Naive thymus-derived CD4-positive, alpha-beta T cell (primary cell): ENCODE data around the gene SBSN. TPM values are rescaled to one million over a fixed set of nuclear protein-coding genes. Genes with fewer than 3 reads are reported as not detected.

ENCODE experiments used
- ATAC-seq: fragments of 150-1000 bp; cut with Tn5 transposase; 2 replicates; pipeline ENCODE4 v1.10.0; 2021; ENCODE audit warnings: mild to moderate bottlenecking, moderate library complexity
- CTCF ChIA-PET: fragments of 350-600 bp; sonication (Branson Sonifier 250); formaldehyde crosslinking; loops from one replicate; lab custom pipeline; 2021; ENCODE audit warnings: antibody characterized with exemption; lab: Charles Lee
- POLR2A ChIA-PET: fragments of 350-600 bp; sonication (Branson Sonifier 250); formaldehyde crosslinking; loops from one replicate; lab custom pipeline; 2021; ENCODE audit warnings: antibody characterized with exemption, inconsistent platforms; lab: Charles Lee
- DNase-seq, 9 donors: peaks; one replicate each; pipeline versions ENCODE4 v3.0.0 to v3.0.0-alpha.2; 2020 to 2022; ENCODE audit warnings: mixed read lengths in 1 of 9
- H3K27ac ChIP-seq: one replicate; pipeline ENCODE4 v1.7.0; 2013; ENCODE audit warnings: mild to moderate bottlenecking, low read depth, low read length, moderate library complexity
- H3K27me3 ChIP-seq, 2 donors: one replicate each; pipeline ENCODE4 v1.7.0; 2013; ENCODE audit warnings: low read length in 2 of 2, mild to moderate bottlenecking in 2 of 2, moderate library complexity in 2 of 2; ENCODE audit not compliant: control insufficient read depth in 2 of 2, insufficient read depth in 2 of 2
- H3K36me3 ChIP-seq, 3 experiments: 1 replicate in 2 of 3; 2 replicates in 1 of 3; pipeline ENCODE4 v1.7.0; 2013; ENCODE audit warnings: low read length in 3 of 3, mild to moderate bottlenecking in 3 of 3, moderate library complexity in 1 of 3; ENCODE audit not compliant: insufficient read depth in 3 of 3, control insufficient read depth in 2 of 3
- H3K4me1 ChIP-seq, 2 donors: one replicate each; pipeline ENCODE4 v1.7.0; 2013; ENCODE audit warnings: low read length in 2 of 2, mild to moderate bottlenecking in 2 of 2, moderate library complexity in 1 of 2; ENCODE audit not compliant: control insufficient read depth in 2 of 2, insufficient read depth in 2 of 2
- H3K4me3 ChIP-seq: 2 replicates; pipeline ENCODE4 v1.7.0; 2013; ENCODE audit warnings: mild to moderate bottlenecking, low read length
- H3K9me3 ChIP-seq, 3 experiments: 1 replicate in 2 of 3; 2 replicates in 1 of 3; pipeline ENCODE4 v1.7.0; 2013; ENCODE audit warnings: low read length in 3 of 3; ENCODE audit not compliant: control insufficient read depth in 2 of 3
- H3K27ac Mint-ChIP-seq, 9 donors: one replicate each; pipeline ENCODE4 v1.8.0; 2020 to 2022; ENCODE audit warnings: mixed read lengths in 9 of 9, mild to moderate bottlenecking in 8 of 9, moderate library complexity in 5 of 9, inconsistent platforms in 2 of 9
- H3K27me3 Mint-ChIP-seq, 5 donors: one replicate each; pipeline ENCODE4 v1.8.0; 2021 to 2022; ENCODE audit warnings: mixed read lengths in 5 of 5, mild to moderate bottlenecking in 1 of 5
- H3K36me3 Mint-ChIP-seq, 5 donors: one replicate each; pipeline ENCODE4 v1.8.0; 2020 to 2022; ENCODE audit warnings: mixed read lengths in 5 of 5, mild to moderate bottlenecking in 3 of 5, inconsistent platforms in 1 of 5
- H3K4me1 Mint-ChIP-seq, 7 donors: one replicate each; pipeline ENCODE4 v1.8.0; 2020 to 2022; ENCODE audit warnings: mixed read lengths in 7 of 7, mild to moderate bottlenecking in 3 of 7, inconsistent platforms in 1 of 7
- H3K4me3 Mint-ChIP-seq, 10 donors: one replicate each; pipeline ENCODE4 v1.8.0; 2020 to 2022; ENCODE audit warnings: mild to moderate bottlenecking in 10 of 10, mixed read lengths in 10 of 10, moderate library complexity in 6 of 10, inconsistent platforms in 2 of 10
- H3K9me3 Mint-ChIP-seq, 11 donors: one replicate each; pipeline ENCODE4 v1.8.0; 2020 to 2022; ENCODE audit warnings: mixed read lengths in 11 of 11, mild to moderate bottlenecking in 4 of 11, inconsistent platforms in 1 of 11, moderate library complexity in 1 of 11
- intact Hi-C, 2 donors: fragments of 100-400 bp; cut with micrococcal nuclease; formaldehyde crosslinking; loops; one replicate each; pipeline ENCODE4 v1.15.1; 2023
- polyA plus RNA-seq, 2 donors: library from polyadenylated mRNA; unstranded; fragments of 300-500 nt; fragmentation: Illumina TruSeq; gene quantifications; one replicate each; pipeline ENCODE4 v1.2.3, GENCODE V29; 2021
- total RNA-seq, 6 experiments: library from RNA in 5 of 6; stranded (reverse) in 5 of 6; gene quantifications; 1 replicate in 5 of 6; 2 replicates in 1 of 6; pipeline ENCODE4 v1.2.3 and lab custom pipeline; 2021 to 2026

The SBSN gene
- total and polyA plus RNA-seq, 7 experiments from 2014 or later, result not detected

DNA sequence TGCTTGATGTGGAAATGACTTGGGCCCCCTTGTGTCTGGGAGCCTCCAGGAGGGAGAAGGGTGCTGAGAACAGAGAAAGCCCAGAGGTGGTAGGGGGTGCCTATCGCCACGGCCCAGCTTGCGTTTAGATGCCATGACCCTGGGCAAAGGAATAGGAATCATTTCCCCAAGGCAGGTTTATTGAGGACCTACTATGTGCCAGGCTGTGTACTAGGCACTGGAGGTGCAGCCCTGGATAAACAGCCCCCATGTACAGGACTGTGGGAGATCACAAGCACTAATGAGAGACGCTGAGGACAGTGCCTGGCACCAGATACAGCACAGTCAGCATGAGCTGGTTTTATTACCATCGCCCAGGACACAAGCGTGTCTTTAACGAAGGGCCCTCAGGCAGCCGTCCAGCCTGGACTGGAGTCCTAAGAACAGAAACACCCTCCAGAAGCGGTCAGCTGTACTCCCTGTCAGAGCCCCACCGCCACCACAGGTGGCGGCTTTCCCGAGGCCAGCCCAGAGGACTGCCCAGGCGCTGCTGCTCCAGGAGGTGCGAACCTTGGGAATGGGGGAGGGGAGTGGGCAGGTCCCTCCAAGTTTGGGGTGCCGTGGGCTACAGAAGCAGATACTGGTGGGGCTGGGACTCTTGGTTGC lies 21.9 kb upstream of the SBSN start:
- ATAC-seq, result no peak
- Histone ChIP-seq H3K36me3 (peaks cover 0 to 20% (median 0%) of the 10 kb centered on the region in 3 experiments), H3K4me3 (no peak overlapping the region), H3K9me3 (no peaks in the 10 kb centered on the region), H3K27me3 (no peaks in the 10 kb centered on the region), H3K4me1 (peaks cover 11 to 13% of the 10 kb centered on the region in 2 donors), H3K27ac (no peak overlapping the region)
- H3K4me1 Mint-ChIP-seq, result peaks cover 17 to 31% (median 28%) of the 10 kb centered on the region in 7 donors
- no peak overlapping the region for H3K4me3 Mint-ChIP-seq
- no peak for DNase-seq
- no peaks in the 10 kb centered on the region for H3K9me3 Mint-ChIP-seq
- no peak overlapping the region for H3K27ac Mint-ChIP-seq
- peaks cover 0 to 4% (median 0%) of the 10 kb centered on the region in 5 donors for H3K36me3 Mint-ChIP-seq
- no peaks in the 10 kb centered on the region for H3K27me3 Mint-ChIP-seq
- intact Hi-C loops, result loop anchor here (1.0 to 5.0 kb wide), 6 partner anchors 42 to 167 kb away; no protein-coding TSS in a partner anchor
- POLR2A ChIA-PET, result no interaction called here
- CTCF ChIA-PET, result interaction anchor here (0.6 to 1.0 kb wide), 3 partner anchors 27 to 142 kb away, joined by 3 to 4 read pairs (median 3); partner anchors contain the start of gene COX6B1

- CTCF ChIA-PET, result interaction anchor here (0.6 to 1.4 kb wide), 6 partner anchors 17 to 143 kb away, joined by 3 to 5 read pairs (median 3); partner anchors contain the start of gene COX6B1
- Mint-ChIP-seq H3K4me3 (peak overlapping the region in 6 of 10 donors; percentile 1 to 78 (median 22)), H3K4me1 (peaks cover 24 to 38% (median 34%) of the 10 kb centered on the region in 7 donors), H3K36me3 (peaks cover 0 to 8% (median 0%) of the 10 kb centered on the region in 5 donors), H3K27me3 (no peaks in the 10 kb centered on the region), H3K9me3 (no peaks in the 10 kb centered on the region), H3K27ac (peak overlapping the region in 6 of 9 donors; percentile 6 to 57 (median 28))
- ATAC-seq (peak; percentile 30), DNase-seq (peak; percentile 32 to 73 (median 59))
- H3K27ac ChIP-seq, result no peak overlapping the region
- H3K36me3 ChIP-seq, result peaks cover 0 to 20% (median 0%) of the 10 kb centered on the region in 3 experiments
- intact Hi-C loops, result loop anchor here (1.0 to 5.0 kb wide), 6 partner anchors 43 to 168 kb away; no protein-coding TSS in a partner anchor
- POLR2A ChIA-PET, result interaction anchor here (1.1 kb wide), 1 partner anchor 79 kb away, joined by 4 read pairs; no protein-coding TSS in a partner anchor
- no peak overlapping the region for H3K4me3 ChIP-seq
- H3K9me3 ChIP-seq, result no peaks in the 10 kb centered on the region
- peaks cover 13 to 16% of the 10 kb centered on the region in 2 donors for H3K4me1 ChIP-seq
- H3K27me3 ChIP-seq, result no peaks in the 10 kb centered on the region
Observed at GRCh38 chr19:35549174-35549788, 21.2 kb upstream of the SBSN start.

GRCh38 chr19:35546532-35546931 lies 18.4 kb upstream of the SBSN start:
- Histone ChIP-seq H3K27ac (peak overlapping the region; percentile 84), H3K4me1 (peaks cover 13 to 16% of the 10 kb centered on the region in 2 donors), H3K4me3 (peak overlapping the region; percentile 78), H3K9me3 (no peaks in the 10 kb centered on the region), H3K27me3 (no peaks in the 10 kb centered on the region), H3K36me3 (peaks cover 0 to 20% (median 0%) of the 10 kb centered on the region in 3 experiments)
- peaks cover 27 to 39% (median 35%) of the 10 kb centered on the region in 7 donors for H3K4me1 Mint-ChIP-seq
- ChIA-PET POLR2A (interaction anchor here (0.6 kb wide), 2 partner anchors 226 to 868 kb away, joined by 3 read pairs; no protein-coding TSS in a partner anchor), CTCF (no interaction called here)
- no peak for ATAC-seq
- peaks cover 0 to 8% (median 0%) of the 10 kb centered on the region in 5 donors for H3K36me3 Mint-ChIP-seq
- H3K9me3 Mint-ChIP-seq, result no peaks in the 10 kb centered on the region
- H3K4me3 Mint-ChIP-seq, result peak overlapping the region; percentile 79 to 93 (median 89)
- H3K27ac Mint-ChIP-seq, result peak overlapping the region in 8 of 9 donors; percentile 25 to 92 (median 80)
- intact Hi-C loops, result loop anchor here (5.0 kb wide), 2 partner anchors 46 to 146 kb away; no protein-coding TSS in a partner anchor
- DNase-seq, result no peak
- H3K27me3 Mint-ChIP-seq, result no peaks in the 10 kb centered on the region

DNA sequence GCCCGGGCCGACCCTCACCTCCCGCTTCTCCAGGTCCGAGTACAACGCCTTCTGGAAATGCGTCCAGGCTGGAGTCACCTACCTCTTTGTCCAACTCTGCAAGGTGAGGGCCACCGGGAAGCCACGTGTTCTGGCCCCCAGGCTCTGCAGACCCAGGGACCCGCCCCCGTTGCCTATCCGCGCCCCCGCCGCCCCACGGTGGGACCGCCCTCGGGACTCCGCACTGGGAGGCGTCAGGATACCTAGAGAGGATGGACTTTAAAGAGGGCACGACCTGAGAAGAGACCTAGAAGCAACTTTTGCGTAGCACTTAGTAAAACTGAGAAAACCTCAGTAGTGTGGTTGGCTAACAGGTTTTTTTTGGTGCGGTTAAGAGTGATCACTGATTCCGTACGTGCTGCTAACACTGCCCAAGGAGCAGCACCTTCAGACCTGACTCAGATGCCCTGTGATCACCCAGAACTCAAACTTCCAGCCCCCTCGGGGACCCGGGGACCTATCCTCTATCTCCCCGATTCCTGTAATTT lies 17.8 kb upstream of the SBSN start:
- Histone ChIP-seq H3K36me3 (peaks cover 0 to 17% (median 0%) of the 10 kb centered on the region in 3 experiments), H3K9me3 (no peaks in the 10 kb centered on the region), H3K4me1 (peaks cover 13 to 16% of the 10 kb centered on the region in 2 donors), H3K4me3 (peak overlapping the region; percentile 78), H3K27ac (peak overlapping the region; percentile 84), H3K27me3 (no peaks in the 10 kb centered on the region)
- peak; percentile 65 for ATAC-seq
- ChIA-PET CTCF (no interaction called here), POLR2A (no interaction called here)
- intact Hi-C loops, result loop anchor here (1.0 to 5.0 kb wide), 9 partner anchors 46 to 385 kb away; partner anchors contain the start of genes HAUS5 (in 2 of the 2) and COX6B1 (in 1 of the 2)
- Mint-ChIP-seq H3K9me3 (no peaks in the 10 kb centered on the region), H3K27ac (peak overlapping the region; percentile 25 to 92 (median 82)), H3K36me3 (peaks cover 0 to 8% (median 0%) of the 10 kb centered on the region in 5 donors), H3K27me3 (no peaks in the 10 kb centered on the region), H3K4me1 (peaks cover 27 to 39% (median 35%) of the 10 kb centered on the region in 7 donors), H3K4me3 (peak overlapping the region; percentile 79 to 93 (median 89))
- DNase-seq, result peak in 3 of 9 donors; percentile 15 to 77 (median 41)

DNA sequence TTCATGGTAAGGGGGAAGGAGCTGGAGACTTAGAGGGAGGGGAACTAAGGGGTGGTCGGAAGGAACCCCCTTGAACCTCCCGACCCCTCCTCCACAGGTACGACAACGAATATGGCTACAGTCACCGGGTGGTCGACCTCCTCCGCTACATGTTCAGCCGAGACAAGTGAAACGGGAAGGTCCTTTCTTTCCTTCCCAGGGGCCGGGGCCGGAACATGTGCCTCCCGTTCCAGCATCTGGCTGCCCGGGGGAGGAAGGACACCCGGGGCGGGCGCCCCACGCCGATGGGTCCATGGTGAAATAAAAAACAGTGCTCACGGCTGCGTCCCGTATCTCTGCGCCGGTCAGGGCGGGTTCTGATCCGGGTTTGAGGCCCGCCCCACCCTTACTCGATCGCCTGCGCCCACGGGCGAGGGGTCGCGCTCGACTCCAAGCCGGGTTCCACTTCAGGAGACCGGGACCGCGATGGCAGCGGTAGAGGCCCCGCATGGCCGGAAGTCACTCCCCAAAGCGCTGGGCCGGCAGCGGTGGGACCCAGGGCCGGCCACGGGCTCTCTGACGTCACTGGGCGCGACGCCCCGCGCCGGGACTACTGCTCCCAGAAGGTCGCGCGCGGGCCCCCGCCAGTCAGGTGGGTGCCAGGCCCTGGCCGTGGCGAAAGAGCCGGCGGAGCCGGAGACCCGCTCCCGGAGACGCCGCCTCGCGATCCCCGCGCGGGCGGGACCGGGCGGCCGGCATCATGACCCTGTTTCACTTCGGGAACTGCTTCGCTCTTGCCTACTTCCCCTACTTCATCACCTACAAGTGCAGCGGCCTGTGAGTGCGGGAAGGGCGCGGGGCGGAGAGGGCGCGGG lies 17.1 kb upstream of the SBSN start, which contains the start of gene TMEM147:
TSS of gene TMEM147 (plus strand) at position 626 of the 854 bp plus-strand sequence. CDS start at position 740, 114 bp downstream.
- H3K4me1 Mint-ChIP-seq, result peaks cover 27 to 41% (median 38%) of the 10 kb centered on the region in 7 donors
- peak; percentile 60 to 90 (median 69) for DNase-seq
- peaks cover 0 to 8% (median 0%) of the 10 kb centered on the region in 5 donors for H3K36me3 Mint-ChIP-seq
- no peaks in the 10 kb centered on the region for H3K27me3 Mint-ChIP-seq
- H3K27me3 ChIP-seq, result no peaks in the 10 kb centered on the region
- peak within 1 kb of the TSS; percentile 84 for H3K27ac ChIP-seq
- no peaks in the 10 kb centered on the region for H3K9me3 Mint-ChIP-seq
- peaks cover 0 to 13% (median 0%) of the 10 kb centered on the region in 3 experiments for H3K36me3 ChIP-seq
- ChIA-PET CTCF (no interaction called here), POLR2A (interaction anchor here (0.6 to 0.8 kb wide), 2 partner anchors 290 to 554 kb away, joined by 3 read pairs; no protein-coding TSS in a partner anchor)
- peaks cover 13 to 16% of the 10 kb centered on the region in 2 donors for H3K4me1 ChIP-seq
- intact Hi-C loops, result loop anchor here (1.0 to 5.0 kb wide), 9 partner anchors 47 to 386 kb away; partner anchors contain the start of genes HAUS5 (in 2 of the 2) and COX6B1 (in 1 of the 2)
- ATAC-seq, result peak; percentile 91
- H3K4me3 Mint-ChIP-seq, result peak within 1 kb of the TSS; percentile 79 to 93 (median 89)
- peak within 1 kb of the TSS; percentile 78 for H3K4me3 ChIP-seq
- H3K27ac Mint-ChIP-seq, result peak within 1 kb of the TSS; percentile 52 to 96 (median 90)
- H3K9me3 ChIP-seq, result no peaks in the 10 kb centered on the region
